H1 (cell line): ENCODE data around the gene NALF2. TPM values are rescaled to one million over a fixed set of nuclear protein-coding genes. Genes with fewer than 3 reads are reported as not detected.

Experiments
- CTCF ChIA-PET: fragments of 300-600 bp; sonication (Branson Sonifier 250); formaldehyde crosslinking; loops from one replicate; lab custom pipeline; 2021; ENCODE audit not compliant: partially characterized antibody; lab: Charles Lee
- POLR2A ChIA-PET: fragments of 300-600 bp; sonication (Branson Sonifier 250); formaldehyde crosslinking; loops from one replicate; lab custom pipeline; 2021; ENCODE audit warnings: inconsistent platforms; ENCODE audit not compliant: partially characterized antibody; lab: Charles Lee
- DNase-seq, 2 experiments: peaks; one replicate each; pipeline versions ENCODE4 v3.0.0 to v3.0.0-alpha.2; 2010 to 2022; ENCODE audit warnings: low spot score in 2 of 2, low read depth in 1 of 2, mixed read lengths in 1 of 2
- FAIRE-seq: peaks from 2 replicates; lab custom pipeline; 2011; peaks lifted over from hg19 to GRCh38; lab: Jason Lieb, UNC
- H2AFZ ChIP-seq: 2 replicates; pipeline ENCODE4 v1.8.1; 2012; ENCODE audit warnings: low read length, inconsistent platforms
- H2AK5ac ChIP-seq: 2 replicates; pipeline ENCODE4 v1.6.1; 2013; ENCODE audit warnings: low read depth, low read length
- H2BK120ac ChIP-seq: replicated peaks from 2 replicates; pipeline ENCODE3; 2013; ENCODE audit warnings: low read depth, low read length, inconsistent platforms
- H2BK12ac ChIP-seq: 2 replicates; pipeline ENCODE4 v1.6.1; 2013; ENCODE audit warnings: low read depth, low read length
- H2BK15ac ChIP-seq: 2 replicates; pipeline ENCODE4 v1.6.1; 2013; ENCODE audit warnings: low read length
- H2BK20ac ChIP-seq: 2 replicates; pipeline ENCODE4 v1.6.1; 2013; ENCODE audit warnings: low read length
- H2BK5ac ChIP-seq: 2 replicates; pipeline ENCODE4 v1.6.1; 2013; ENCODE audit warnings: low read depth, low read length
- H3K14ac ChIP-seq: 2 replicates; pipeline ENCODE4 v1.6.1; 2013; ENCODE audit warnings: inconsistent platforms; ENCODE audit not compliant: insufficient read length
- H3K18ac ChIP-seq: 2 replicates; pipeline ENCODE4 v1.6.1; 2013; ENCODE audit warnings: low read length; ENCODE audit errors: extremely low read depth
- H3K23ac ChIP-seq: 2 replicates; pipeline ENCODE4 v1.6.1; 2013; ENCODE audit warnings: inconsistent platforms; ENCODE audit not compliant: insufficient read length
- H3K23me2 ChIP-seq: 2 replicates; pipeline ENCODE4 v1.6.1; 2013; ENCODE audit warnings: low read depth, low read length
- H3K27ac ChIP-seq: 2 replicates; pipeline ENCODE4 v1.6.1; 2011; ENCODE audit warnings: low read depth, low read length, inconsistent platforms
- H3K27me3 ChIP-seq, 4 experiments: replicated peaks in 1 of 4; 1 replicate in 1 of 4; 2 replicates in 3 of 4; pipeline versions ENCODE4 v1.6.1 to v1.8.1; 2011 to 2013; ENCODE audit warnings: low read length in 3 of 4, mild to moderate bottlenecking in 3 of 4, inconsistent platforms in 2 of 4, mixed read lengths in 2 of 4, moderate library complexity in 1 of 4; ENCODE audit not compliant: control insufficient read depth in 3 of 4, insufficient read depth in 3 of 4; ENCODE audit errors: extremely low read depth in 1 of 4
- H3K36me3 ChIP-seq, 4 experiments: 2 replicates each; pipeline versions ENCODE4 v1.6.1 to v1.8.1; 2011 to 2013; ENCODE audit warnings: mild to moderate bottlenecking in 4 of 4, low read length in 3 of 4, moderate library complexity in 2 of 4, control low read depth in 1 of 4, inconsistent platforms in 1 of 4; ENCODE audit not compliant: insufficient read depth in 4 of 4, control insufficient read depth in 2 of 4
- H3K4ac ChIP-seq: replicated peaks from 2 replicates; pipeline ENCODE3; 2013; ENCODE audit warnings: low read length, low read depth, mixed read lengths, inconsistent platforms; ENCODE audit not compliant: insufficient read length
- H3K4me1 ChIP-seq, 4 experiments: replicated peaks in 1 of 4; 1 replicate in 1 of 4; 2 replicates in 3 of 4; pipeline versions ENCODE4 v1.6.1 to v1.8.1; 2011 to 2013; ENCODE audit warnings: low read length in 3 of 4, inconsistent platforms in 2 of 4, mixed read lengths in 1 of 4; ENCODE audit not compliant: insufficient read depth in 4 of 4, control insufficient read depth in 3 of 4
- H3K4me2 ChIP-seq, 2 experiments: 2 replicates each; pipeline versions ENCODE4 v1.6.1 to v1.8.1; 2011 to 2013; ENCODE audit warnings: low read depth in 2 of 2, low read length in 2 of 2, control low read depth in 1 of 2, inconsistent platforms in 1 of 2, mild to moderate bottlenecking in 1 of 2; ENCODE audit not compliant: insufficient read depth in 1 of 2
- H3K4me3 ChIP-seq, 4 experiments: fragments of 200-600, 300-600 bp in 1 of 4; sonication (generic), shearing (Covaris generic), sonication (Bioruptor Twin) in 1 of 4; 2 replicates each; pipeline versions ENCODE4 v1.5.1 to v1.8.1; 2011 to 2016; ENCODE audit warnings: low read length in 4 of 4, low read depth in 3 of 4, control low read depth in 2 of 4, inconsistent platforms in 2 of 4, mild to moderate bottlenecking in 2 of 4, mixed read lengths in 1 of 4, moderate library complexity in 1 of 4; ENCODE audit not compliant: insufficient read depth in 2 of 4; ENCODE audit errors: extremely low read depth in 1 of 4
- H3K56ac ChIP-seq: replicated peaks from 2 replicates; pipeline ENCODE3; 2013; ENCODE audit warnings: low read depth, mild to moderate bottlenecking, mixed read lengths, low read length, inconsistent platforms; ENCODE audit not compliant: insufficient read length
- H3K79me1 ChIP-seq: 2 replicates; pipeline ENCODE4 v1.6.1; 2013; ENCODE audit warnings: low read depth, low read length, control low read depth
- H3K79me2 ChIP-seq, 2 experiments: 2 replicates each; pipeline versions ENCODE4 v1.6.1 to v1.8.1; 2012 to 2013; ENCODE audit warnings: low read length in 2 of 2, mild to moderate bottlenecking in 2 of 2, inconsistent platforms in 1 of 2; ENCODE audit not compliant: insufficient read depth in 2 of 2, control insufficient read depth in 1 of 2
- H3K9ac ChIP-seq, 4 experiments: replicated peaks in 1 of 4; 1 replicate in 1 of 4; 2 replicates in 3 of 4; pipeline versions ENCODE4 v1.6.1 to v1.8.1; 2011 to 2013; ENCODE audit warnings: low read depth in 3 of 4, low read length in 3 of 4, control low read depth in 2 of 4, mild to moderate bottlenecking in 2 of 4, moderate library complexity in 2 of 4, inconsistent platforms in 1 of 4; ENCODE audit errors: extremely low read depth in 1 of 4
- H3K9me3 ChIP-seq, 2 experiments: 2 replicates each; pipeline versions ENCODE4 v1.6.1 to v1.8.1; 2012 to 2013; ENCODE audit warnings: mild to moderate bottlenecking in 2 of 2, moderate library complexity in 2 of 2, control low read depth in 1 of 2, inconsistent platforms in 1 of 2, low read depth in 1 of 2, low read length in 1 of 2, mixed read lengths in 1 of 2; ENCODE audit not compliant: insufficient read depth in 2 of 2
- H4K20me1 ChIP-seq, 2 experiments: replicated peaks in 1 of 2; 2 replicates each; pipeline versions ENCODE3 to v1.8.1; 2011 to 2013; ENCODE audit warnings: inconsistent platforms in 2 of 2, low read length in 2 of 2, mild to moderate bottlenecking in 1 of 2; ENCODE audit not compliant: insufficient read depth in 2 of 2, control insufficient read depth in 1 of 2
- H4K5ac ChIP-seq: 2 replicates; pipeline ENCODE4 v1.6.1; 2013; ENCODE audit warnings: low read length, low read depth, mixed read lengths, inconsistent platforms; ENCODE audit not compliant: insufficient read length
- H4K8ac ChIP-seq: 2 replicates; pipeline ENCODE4 v1.8.0; 2013; ENCODE audit warnings: mild to moderate bottlenecking, moderate library complexity, low read length, inconsistent platforms; ENCODE audit not compliant: insufficient read depth; ENCODE audit errors: extremely low read depth
- H4K91ac ChIP-seq: replicated peaks from 2 replicates; pipeline ENCODE3; 2013; ENCODE audit warnings: low read length, mixed read lengths, inconsistent platforms; ENCODE audit not compliant: insufficient read length
- BACH1 ChIP-seq: IDR thresholded peaks from 2 replicates; pipeline ENCODE4 v1.6.1; 2012; ENCODE audit warnings: low read length, improper control_type of control experiment
- BCL11A ChIP-seq, 2 experiments: IDR thresholded peaks; one replicate each; pipeline ENCODE4 v1.6.1; 2011; ENCODE audit warnings: low read depth in 2 of 2, low read length in 2 of 2, mild to moderate bottlenecking in 2 of 2
- CTCF ChIP-seq, 3 experiments: IDR thresholded peaks; 1 replicate in 2 of 3; 2 replicates in 1 of 3; pipeline versions ENCODE4 v1.5.1 to v1.6.1; 2011; ENCODE audit warnings: low read length in 3 of 3, mild to moderate bottlenecking in 3 of 3, inconsistent platforms in 2 of 3, low read depth in 1 of 3, moderate library complexity in 1 of 3; ENCODE audit not compliant: insufficient read depth in 1 of 3; ENCODE audit errors: control extremely low read depth in 1 of 3
- GABPA ChIP-seq: IDR thresholded peaks from 2 replicates; pipeline ENCODE4 v1.6.1; 2011; ENCODE audit warnings: mild to moderate bottlenecking, low read length, moderate library complexity, borderline replicate concordance; ENCODE audit not compliant: insufficient read depth
- MAX ChIP-seq: IDR thresholded peaks from 2 replicates; pipeline ENCODE4 v1.6.1; 2012; ENCODE audit warnings: inconsistent platforms
- RAD21 ChIP-seq, 2 experiments: IDR thresholded peaks in 1 of 2; conservative IDR thresholded peaks in 1 of 2; 2 replicates each; pipeline ENCODE4 v1.6.1; 2011; ENCODE audit warnings: low read depth in 2 of 2, low read length in 2 of 2, improper control_type of control experiment in 1 of 2, inconsistent platforms in 1 of 2, mild to moderate bottlenecking in 1 of 2, moderate library complexity in 1 of 2
- RNF2 ChIP-seq: fragments of 200-900, 300-1000 bp; sonication (generic); IDR thresholded peaks from 2 replicates; pipeline ENCODE4 v1.7.1; 2016; ENCODE audit warnings: borderline replicate concordance, low read depth, mild to moderate bottlenecking, antibody characterized with exemption, low read length; ENCODE audit not compliant: poor library complexity, severe bottlenecking; ENCODE audit errors: missing control alignments
- ZNF274 ChIP-seq: IDR thresholded peaks from 2 replicates; pipeline ENCODE4 v1.7.0; 2012; ENCODE audit warnings: low read length, borderline replicate concordance; ENCODE audit errors: extremely low read depth
- WGBS, 2 experiments: shearing (Covaris generic) in 1 of 2; methylation state at CpG; one replicate each; pipeline versions ENCODE4 v1.1.6 to v1.1.7; 2013 to 2015; ENCODE audit warnings: low lambda C conversion rate in 2 of 2, mixed read lengths in 2 of 2, inconsistent platforms in 1 of 2, low coverage in 1 of 2, missing lambda C conversion rate in 1 of 2; ENCODE audit not compliant: insufficient replicate concordance in 2 of 2, insufficient coverage in 1 of 2, insufficient read length in 1 of 2; ENCODE audit errors: extremely low coverage in 1 of 2, missing lambda C conversion rate in 1 of 2; 5-methylcytosine and 5-hydroxymethylcytosine counted together
- polyA plus RNA-seq, 7 experiments: library from polyadenylated mRNA; depleted of rRNA in 3 of 7; stranded (reverse) in 5 of 7; unstranded in 2 of 7; fragments of >200 nt in 5 of 7; fragments of 200-250 nt in 2 of 7; gene quantifications; 1 replicate in 5 of 7; 2 replicates in 1 of 7; 4 replicates in 1 of 7; pipeline versions ENCODE4 v1.2.1 to v1.2.3, GENCODE V29; 2011 to 2013; ENCODE audit warnings: missing spikeins in 2 of 7, mixed read lengths in 2 of 7
- total RNA-seq: library from RNA; stranded (reverse); fragmentation: NEBNext Ultra II Directional; extraction: Animal tissue kit (Norgen Biotek cat#: 25700); gene quantifications from 2 replicates; pipeline ENCODE4 v1.2.1, GENCODE V29; 2021

NALF2 gene
- total and polyA plus RNA-seq, 2 of the 8 experiments (the other 6 are each of a cell fraction or from before 2014, with no cell fraction given), result 7.5 to 15.6 TPM

GRCh38 chrX:69538321-69538876 lies 34.3 kb downstream of the NALF2 start:
- Histone ChIP-seq H3K23ac (no peak overlapping the region), H3K36me3 (no peaks in the 10 kb centered on the region), H3K4ac (no peak overlapping the region), H4K8ac (peak overlapping the region; percentile 39), H4K20me1 (no peaks in the 10 kb centered on the region), H4K91ac (no peak overlapping the region), H4K5ac (no peak overlapping the region), H3K27ac (no peak overlapping the region), H3K27me3 (no peaks in the 10 kb centered on the region; a peak in 1 of 7 replicates), H3K56ac (no peak overlapping the region), H2BK15ac (no peak overlapping the region), H3K23me2 (no peaks in the 10 kb centered on the region; the same call in 1 of the 2 replicates), H3K79me1 (no peaks in the 10 kb centered on the region), H3K4me1 (peaks cover 0 to 2% (median 0%) of the 10 kb centered on the region in 4 experiments; a peak in 2 of 7 replicates), H2BK20ac (no peak overlapping the region), H2BK12ac (no peak overlapping the region), H2BK5ac (no peak overlapping the region), H2AK5ac (no peak overlapping the region), H3K14ac (no peak overlapping the region), H3K4me2 (peak overlapping the region; percentile 22 to 75; a peak in 3 of 4 replicates), H2AFZ (no peak overlapping the region; the same call in 1 of the 2 replicates), H2BK120ac (no peak overlapping the region), H3K79me2 (no peaks in the 10 kb centered on the region), H3K18ac (no peak overlapping the region), H3K9ac (peak overlapping the region in 2 of 4 experiments; percentile 13 to 41; a peak in 2 of 7 replicates), H3K4me3 (peak overlapping the region; percentile 20 to 64 (median 41); a peak in 7 of 8 replicates), H3K9me3 (peaks cover 0 to 7% of the 10 kb centered on the region in 2 experiments; a peak in 1 of 4 replicates)
- DNase-seq, result peak; percentile 27 to 85
- ChIA-PET CTCF (interaction anchor here (0.8 to 3.3 kb wide), 21 partner anchors 11 to 591 kb away, joined by 3 to 29 read pairs (median 4); partner anchors contain the start of gene EDA), POLR2A (interaction anchor here (1.4 kb wide), 1 partner anchor 558 kb away, joined by 3 read pairs; no protein-coding TSS in a partner anchor)
- FAIRE-seq, result no peak
- WGBS, 2 experiments, result 10% methylated on average over 8 of the region's 45 CpGs; no CpG with 5 or more reads in 1 of the 2 experiments
- TF ChIP-seq RNF2 (no peak), ZNF274 (no peak), RAD21 (IDR thresholded peaks at IDR 0.05 in 1 of 2, conservative IDR thresholded peaks at IDR 0.05 in 1 of 2; ENCODE audit: low read depth in 2 of 2, low read length in 2 of 2) (peak; percentile 91 to 95), CTCF (IDR thresholded peaks at IDR 0.05; ENCODE audit: control extremely low read depth in 1 of 3, insufficient read depth in 1 of 3, low read depth in 1 of 3, low read length in 3 of 3) (peak; percentile 66 to 88 (median 79)), BACH1 (peak; percentile 57; the same call in 1 of the 2 replicates), GABPA (no peak), MAX (no peak), BCL11A (IDR thresholded peaks at IDR 0.05; ENCODE audit: low read depth in 2 of 2, low read length in 2 of 2) (no peak)
